GM21381 (cell line): ENCODE results near the gene HMGCL.
A peak's percentile ranks its signal among the peaks of the same experiment; 100 is the strongest.
"Not testable (repeated sequence)": the region's sequence is repeated elsewhere in the genome, so short reads cannot be mapped to it uniquely, and the experiment has no call there.

Source experiments
- ATAC-seq: cut with Tn5 transposase; IDR thresholded peaks from one replicate; pipeline ENCODE4 v1.9.1; 2021; ENCODE audit warnings: mild to moderate bottlenecking, moderate library complexity; ENCODE audit not compliant: unreplicated experiment

The HMGCL gene

DNA sequence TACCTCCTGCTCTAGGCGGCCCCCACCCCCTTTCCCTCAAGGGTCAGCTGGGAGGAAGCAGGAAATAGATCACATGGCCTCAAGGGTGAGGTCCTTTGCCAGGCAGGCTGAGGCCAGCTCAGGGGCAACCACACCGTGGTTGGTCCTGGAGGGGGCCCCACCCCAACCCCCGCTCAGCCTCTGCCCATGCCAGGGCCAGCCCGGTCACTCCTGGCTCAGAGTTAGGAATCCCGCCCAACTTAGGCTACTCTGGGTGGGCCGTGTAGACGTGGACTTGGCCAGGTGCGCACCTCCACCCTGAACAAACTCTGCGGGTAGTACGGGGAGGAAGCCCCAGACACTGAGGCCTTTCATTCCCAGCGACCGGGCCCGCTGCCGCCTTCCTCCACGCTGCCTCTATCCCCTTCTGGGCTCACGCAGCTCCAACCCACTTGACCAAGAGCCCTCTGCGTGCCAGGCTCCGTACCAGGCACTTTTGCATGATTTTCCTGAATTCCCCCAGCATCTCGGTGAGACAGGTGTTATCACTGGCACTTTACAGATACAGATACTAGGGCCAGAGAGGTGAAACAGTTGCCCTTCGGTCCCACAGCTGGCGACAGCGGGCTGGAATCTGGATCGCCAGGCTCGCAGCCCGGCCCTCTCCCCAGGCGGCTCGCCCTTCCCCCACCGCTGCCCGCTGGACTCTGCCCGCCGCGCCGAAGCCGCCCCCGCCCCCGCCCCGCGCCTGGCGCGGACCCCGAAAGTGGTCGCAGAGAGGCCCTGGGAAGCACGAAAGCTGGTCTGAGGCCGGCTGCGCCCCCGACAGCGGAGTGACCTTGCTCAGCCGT lies 25.4 kb downstream of the HMGCL start:
- peak; percentile 9 for ATAC-seq

DNA sequence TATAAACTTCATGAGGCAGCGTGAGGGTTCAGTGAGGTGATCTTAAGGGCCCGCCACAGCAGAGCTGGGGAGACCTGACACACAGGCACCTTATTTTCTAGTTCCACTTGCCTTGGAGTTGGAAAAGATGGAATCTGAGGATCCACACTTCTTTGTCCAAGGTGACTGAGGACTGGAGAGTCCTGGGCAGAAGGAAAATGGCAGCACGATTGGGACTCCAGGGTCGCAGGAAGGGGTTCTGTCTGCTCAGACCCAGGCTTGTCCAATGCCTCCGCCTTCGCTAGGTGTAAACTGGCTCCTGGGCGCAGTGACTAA lies 26.0 kb downstream of the HMGCL start:
- no peak for ATAC-seq

DNA sequence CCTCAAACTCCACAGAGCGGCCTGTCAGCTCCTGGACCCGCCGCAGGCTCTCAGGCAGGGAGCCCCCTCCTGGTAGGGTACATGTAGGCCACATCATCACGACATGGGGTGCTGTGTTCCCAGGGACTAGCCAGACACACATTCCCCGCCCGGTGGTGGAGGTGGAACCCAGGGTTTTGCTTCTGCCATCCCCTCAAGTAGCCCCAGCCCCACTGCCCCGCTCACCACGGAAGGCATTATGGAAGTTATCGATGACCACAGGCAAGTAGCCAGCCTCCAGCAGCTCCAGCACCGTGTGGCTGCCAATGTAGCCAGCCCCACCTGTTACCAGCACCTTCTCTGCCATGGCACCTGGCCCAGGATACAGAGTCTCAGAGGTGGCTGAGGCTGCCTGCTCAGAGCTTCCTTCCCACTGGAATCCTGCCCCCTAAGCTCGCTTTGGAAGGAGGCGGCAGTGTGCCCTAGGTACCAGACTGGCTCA lies 26.5 kb downstream of the HMGCL start:
- ATAC-seq: no peak

DNA sequence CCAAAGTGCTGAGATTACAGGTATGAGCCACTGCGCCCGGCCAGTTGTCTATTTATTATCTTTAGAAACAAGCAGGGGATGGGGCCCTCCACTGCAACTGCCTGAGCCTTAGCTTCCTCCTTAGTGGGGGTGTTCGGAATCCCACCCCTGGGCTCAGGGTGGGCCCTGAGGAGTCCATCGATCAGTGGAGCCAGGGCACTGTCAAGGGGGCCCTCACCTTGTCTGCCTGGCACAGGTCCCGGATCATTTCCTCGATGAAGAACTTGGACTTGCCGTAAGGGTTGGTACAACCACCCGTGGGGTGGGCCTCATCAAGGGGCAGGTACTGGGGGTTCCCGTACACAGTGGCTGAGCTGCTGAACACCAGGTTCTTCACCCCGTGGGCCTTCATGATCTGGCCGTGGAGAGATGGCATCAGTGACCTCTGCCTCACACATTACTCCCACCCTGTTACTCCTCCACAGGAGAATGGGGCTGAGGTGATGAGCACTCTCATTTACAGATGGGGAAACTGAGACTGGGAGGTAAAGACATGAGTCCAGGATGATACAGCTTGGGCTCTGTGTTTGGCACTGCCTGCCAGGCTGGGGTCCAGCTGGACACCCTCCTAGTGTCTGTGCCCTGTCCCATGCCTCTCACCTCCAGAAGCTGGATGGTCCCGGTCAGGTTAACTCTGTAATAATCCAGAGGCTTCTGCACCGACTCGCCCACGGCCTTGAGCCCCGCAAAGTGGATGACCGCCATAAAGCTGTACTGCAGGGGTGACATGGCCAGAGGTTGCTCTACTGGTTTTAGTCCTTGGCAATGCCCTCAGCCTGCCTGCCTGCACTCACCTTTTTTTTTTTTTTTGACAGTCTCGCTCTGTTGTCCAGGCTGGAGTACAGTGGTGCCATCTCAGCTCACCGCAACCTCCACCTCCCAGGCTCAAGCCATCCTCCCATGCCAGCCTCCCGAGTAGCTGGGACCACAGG lies 27.5 kb downstream of the HMGCL start:
- no peak for ATAC-seq

DNA sequence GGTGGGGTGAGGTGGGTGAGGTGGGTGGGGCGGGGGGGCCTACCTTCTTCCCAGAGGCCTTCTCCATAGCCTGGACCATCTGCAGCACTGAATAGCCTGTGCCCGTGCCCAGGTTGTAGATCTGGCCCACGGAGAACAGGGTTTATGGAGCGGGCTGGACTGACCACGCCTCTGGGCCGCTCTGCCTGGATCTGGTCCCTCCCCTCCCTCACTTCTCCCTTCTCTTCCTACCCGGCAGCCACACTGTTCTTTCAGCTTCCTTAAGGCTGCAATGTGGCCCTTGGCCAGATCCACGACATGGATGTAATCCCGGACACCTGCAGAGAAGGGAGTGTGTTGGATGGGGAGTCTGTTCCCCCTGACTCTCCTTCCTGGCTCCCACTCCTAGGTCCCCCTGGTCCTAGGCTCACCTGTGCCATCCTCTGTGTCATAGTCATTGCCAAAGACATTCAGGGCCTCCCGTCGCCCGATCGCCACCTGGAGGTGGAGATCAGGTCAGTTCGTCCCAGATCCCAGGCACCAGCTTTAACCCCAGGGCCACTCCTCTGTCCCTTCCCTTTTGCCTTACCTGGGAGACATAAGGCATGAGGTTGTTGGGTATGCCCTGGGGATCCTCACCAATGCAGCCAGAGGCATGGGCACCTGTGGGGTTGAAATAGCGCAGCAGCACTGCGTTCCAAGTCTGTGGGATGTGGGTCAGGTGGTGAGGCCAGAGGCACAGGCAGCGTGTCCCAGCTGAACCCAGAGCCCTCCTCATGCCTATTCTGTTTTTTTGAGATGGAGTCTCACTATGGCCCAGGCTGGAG lies 28.6 kb downstream of the HMGCL start:
- ATAC-seq: no peak

DNA sequence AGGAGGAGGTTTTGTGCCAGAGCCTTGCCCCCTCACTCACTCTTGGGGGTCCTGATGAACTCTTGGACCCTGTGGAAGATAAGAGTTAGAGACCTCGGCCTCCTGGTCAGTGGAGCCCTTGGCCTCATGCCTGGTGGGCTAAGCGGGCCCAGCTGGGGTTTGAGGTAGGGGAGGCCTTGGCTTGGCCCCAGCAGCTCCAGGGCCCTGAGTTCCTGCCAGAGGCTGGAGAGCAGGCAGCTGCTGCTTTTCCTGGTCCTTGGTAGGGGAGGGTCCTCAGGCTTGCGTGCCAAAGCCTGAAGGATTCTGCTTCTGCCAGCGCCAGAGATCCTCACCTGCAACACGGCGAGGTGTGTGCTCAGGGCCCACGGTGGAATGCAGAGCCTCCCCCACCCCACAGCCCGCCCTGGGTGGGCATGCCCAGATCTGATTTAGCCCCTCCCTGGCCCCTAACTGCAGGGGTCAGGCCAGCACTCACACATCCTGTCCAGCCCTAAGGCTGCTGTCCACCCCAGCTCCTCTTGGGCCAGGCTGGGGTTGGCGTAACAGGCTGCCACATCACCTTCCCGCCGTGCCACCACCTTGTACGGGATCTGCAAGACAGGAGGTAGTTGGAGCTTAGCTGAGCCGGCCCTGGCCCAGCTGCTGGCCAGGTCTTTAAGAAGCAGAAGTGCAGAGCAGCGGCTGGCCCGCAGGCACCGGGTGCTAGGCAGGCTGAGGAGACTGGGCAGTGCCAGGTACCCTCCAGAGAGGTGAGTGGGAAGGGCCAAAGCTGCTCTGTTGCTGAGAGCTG lies 29.4 kb downstream of the HMGCL start:
- ATAC-seq: no peak

DNA sequence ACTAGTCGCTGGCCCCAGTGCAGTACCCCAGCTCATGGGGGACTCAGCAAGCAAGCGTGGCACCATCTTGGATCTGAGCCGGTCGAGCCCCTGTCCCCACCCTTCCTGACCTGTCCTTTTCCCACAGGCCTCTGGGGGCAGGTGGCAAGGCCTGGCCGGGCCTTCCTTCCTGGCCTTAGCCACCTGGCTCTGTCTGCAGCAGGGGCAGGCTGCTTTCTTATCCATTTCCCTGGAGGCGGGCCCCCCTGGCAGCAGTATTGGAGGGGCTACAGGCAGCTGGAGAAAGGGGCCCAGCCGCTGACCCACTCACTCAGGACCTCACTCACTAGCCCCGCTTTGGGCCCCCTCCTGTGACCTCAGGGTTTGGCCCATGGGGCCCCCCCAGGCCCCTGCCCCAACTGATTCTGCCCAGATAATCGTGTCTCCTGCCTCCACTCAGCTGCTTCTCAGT lies 30.5 kb downstream of the HMGCL start:
- ATAC-seq: not testable (repeated sequence)

DNA sequence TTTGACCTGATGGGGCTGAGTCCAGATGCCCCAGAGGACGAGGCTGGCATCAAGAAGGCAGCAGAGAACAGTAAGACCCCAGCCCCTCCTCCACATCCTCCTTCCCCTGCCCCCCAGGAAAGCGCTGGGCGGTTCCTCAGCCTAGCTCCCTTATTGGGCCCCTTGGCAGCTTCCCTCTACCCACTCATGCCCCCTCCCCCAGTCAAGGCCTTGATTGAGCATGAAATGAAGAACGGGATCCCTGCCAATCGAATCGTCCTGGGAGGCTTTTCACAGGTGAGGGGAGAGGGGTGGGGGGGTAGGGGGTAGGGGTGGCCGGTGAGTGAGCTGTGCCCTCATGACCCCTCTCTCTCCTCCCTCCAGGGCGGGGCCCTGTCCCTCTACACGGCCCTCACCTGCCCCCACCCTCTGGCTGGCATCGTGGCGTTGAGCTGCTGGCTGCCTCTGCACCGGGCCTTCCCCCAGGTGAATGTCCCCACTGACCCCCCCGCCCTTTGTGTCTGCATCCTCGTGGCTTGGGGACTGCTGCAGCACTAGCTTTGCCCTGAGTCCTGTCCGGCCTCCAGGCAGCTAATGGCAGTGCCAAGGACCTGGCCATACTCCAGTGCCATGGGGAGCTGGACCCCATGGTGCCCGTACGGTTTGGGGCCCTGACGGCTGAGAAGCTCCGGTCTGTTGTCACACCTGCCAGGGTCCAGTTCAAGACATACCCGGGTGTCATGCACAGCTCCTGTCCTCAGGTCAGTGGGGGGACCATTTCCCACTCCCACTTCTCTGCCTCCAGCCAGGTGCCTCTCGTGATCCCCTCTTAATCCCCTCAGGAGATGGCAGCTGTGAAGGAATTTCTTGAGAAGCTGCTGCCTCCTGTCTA lies 31.1 kb downstream of the HMGCL start:
- ATAC-seq: no peak

DNA sequence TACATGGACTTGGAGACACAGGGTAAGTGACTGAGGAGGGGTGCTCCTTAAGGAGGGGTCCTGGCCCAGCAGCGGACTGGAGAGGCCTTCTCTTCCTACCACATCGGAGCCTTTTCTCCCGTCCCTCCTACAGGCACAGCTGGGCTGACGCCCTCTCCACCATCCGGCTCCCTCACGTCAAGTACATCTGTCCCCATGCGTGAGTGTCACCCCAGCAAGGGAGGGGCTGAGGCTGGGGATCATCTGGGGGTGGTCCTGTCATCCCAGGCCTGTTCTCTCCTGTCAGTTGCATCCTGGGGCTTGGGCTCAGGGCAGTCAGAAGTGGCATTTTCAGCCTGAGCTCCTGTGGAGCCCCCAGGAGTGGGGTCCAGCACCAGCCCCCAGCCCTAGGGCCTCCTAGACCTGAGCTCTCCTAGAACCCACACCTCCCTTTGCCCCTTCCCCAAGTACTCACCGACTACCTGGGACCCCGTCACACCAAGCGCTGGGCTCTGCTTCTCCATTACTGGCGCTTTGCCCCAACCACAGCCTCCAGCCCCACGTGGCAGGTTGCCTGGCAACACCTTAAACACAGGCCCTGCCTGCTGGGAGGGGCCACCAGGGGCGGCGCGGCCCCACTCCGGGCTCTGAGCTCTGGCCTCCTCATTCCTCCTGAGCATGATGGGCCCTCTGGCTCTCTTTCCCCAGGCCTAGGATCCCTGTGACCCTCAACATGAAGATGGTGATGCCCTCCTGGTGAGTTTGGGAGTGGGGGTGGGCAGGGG lies 32.0 kb downstream of the HMGCL start:
- ATAC-seq: no peak

DNA sequence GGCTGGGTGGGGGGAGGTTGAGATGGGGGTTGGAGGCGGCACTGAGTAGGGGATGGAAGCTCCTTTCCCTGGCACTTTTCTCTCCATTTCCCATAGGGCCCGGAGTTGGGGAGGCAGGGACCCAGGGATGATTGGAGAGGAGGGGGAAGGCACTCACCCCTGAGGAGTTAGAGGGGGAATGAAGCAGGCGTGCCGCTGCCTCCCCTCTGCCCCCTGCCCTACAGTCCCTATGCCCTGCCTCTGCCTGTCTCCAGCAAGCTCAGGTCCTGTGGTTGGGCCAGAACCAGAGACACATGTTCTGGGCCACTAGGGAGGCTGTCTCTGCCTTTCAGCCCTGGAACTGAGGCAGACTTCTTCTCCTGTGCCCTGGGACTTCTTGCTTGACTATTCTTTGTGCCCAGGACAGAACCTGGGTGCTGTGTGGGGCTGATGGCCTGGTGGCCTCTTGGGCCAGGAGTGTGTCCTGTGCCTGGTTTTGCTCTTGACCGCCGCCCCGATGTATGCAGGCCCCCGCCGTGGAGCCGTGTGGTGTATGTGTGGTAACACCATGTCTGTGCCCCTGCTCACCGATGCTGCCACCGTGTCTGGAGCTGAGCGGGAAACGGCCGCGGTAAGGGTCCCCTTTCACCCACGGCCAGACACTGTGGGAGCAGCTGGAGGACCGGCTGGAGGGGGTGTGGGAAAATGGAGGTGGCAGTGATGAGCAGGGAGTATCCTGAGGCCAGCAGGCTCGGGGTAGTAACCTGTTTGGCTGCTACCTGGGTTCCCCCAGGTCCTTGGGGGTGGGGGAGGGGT lies 32.9 kb downstream of the HMGCL start:
- no peak for ATAC-seq

DNA sequence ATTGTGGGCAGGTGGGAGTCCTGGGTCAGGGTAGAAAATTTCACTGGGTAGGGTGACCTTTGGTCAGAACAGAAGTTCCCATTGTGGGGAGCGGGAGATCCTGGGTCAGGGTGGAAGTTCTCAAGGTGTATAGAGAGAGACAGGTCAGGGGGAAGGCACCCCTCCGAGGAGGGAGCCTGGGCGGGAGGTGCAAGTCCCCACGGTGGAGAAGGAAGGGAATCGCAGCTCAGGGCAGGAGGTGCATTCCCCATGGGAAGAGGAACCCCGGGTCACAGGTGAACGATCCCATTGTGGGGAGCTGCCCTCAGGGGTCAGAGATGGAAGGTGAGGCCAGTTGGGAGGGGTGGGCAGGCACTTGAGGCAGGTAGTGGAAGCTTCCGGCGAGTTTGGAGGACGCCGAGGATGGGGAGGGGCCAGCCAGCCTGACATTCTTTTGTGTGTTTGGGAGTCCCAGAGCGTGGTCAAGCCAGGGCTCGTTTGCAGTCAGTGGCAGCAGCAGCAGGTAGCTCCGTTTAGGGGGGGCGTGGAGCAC lies 33.6 kb downstream of the HMGCL start:
- ATAC-seq: no peak

DNA sequence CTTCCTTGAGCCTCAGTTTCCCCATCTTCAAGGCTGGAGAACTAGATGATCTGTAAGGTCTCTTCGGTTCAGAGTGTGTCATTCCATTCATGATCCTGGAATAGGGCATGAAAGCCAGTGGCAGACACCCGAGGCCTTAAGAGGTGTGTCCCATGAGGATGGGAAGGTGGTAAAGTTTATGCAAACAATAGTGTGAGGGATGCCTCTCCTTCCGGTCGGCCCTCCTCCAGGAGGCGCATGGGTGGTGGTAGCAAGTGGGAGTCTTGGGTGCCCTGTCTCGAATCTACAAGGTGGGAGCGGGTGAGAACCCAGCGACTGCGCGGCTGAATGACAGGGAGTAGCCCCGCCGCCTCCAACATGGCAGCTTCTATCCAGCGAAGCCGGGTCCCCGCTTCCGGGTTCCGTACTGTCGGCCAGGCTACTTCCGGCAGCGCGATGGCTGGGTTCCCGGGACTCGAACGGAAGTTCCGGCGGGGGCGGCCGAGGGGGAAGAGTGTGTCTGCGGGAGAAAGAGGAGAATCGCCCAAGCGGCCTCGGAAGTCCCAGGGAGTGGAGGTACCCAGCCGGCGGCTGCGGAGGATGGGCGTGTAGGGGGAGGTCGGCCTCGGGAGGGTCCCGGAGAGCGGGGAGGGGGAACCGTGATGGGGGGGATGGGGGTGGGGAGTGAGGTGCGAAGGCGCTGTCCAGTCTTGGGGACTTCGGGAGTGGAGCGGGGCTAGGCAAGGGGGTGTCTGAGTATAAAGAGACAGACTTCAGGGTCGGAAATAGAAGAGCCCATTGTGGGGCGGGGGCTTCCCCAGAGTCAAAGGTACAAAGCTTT lies 34.3 kb downstream of the HMGCL start, which contains the start of gene LYPLA2:
TSS of gene LYPLA2 (plus strand) at position 450 of the 820 bp plus-strand sequence. CDS start 1,538 bp downstream, outside the sequence.
- ATAC-seq: peak; percentile 90

DNA sequence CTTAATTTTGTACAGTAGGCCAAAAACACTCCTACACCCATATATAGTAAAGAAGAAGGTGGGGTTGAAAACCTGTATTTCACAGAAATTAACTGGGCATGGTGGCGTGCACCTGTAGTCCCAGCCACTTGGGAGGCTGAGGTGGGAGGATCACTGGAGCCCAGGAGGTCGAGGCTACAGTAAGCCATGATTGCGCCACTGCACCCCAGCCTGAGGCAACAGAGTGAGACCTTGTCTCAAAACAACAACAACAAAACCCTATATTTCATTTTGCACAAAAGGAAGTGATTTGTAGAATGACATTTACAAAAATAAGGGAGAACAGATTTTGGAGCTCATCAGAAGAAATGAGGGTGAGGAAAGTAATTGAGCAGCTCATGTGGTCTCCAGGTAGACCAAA lies 36.5 kb downstream of the HMGCL start:
- no peak for ATAC-seq

DNA sequence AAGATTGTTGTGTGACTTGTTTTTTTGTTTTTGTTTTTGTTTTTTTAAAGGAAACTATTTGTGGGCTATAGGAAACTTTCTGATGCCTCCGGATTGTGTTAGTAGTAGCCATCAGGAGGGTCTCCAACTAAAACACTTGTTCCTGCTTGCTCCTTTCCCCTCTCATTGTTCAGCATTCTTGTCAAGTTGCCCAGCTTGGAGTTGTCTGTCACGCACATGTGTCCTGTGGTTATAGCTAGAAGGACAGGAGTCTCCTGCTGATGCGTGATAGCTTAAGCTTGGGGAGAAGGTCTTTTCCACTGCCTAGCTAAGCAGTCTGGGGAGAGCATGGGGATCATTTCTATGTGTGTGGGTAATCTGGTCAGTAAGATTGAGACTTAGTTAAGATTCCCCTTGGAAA lies 37.5 kb downstream of the HMGCL start:
- no peak for ATAC-seq

DNA sequence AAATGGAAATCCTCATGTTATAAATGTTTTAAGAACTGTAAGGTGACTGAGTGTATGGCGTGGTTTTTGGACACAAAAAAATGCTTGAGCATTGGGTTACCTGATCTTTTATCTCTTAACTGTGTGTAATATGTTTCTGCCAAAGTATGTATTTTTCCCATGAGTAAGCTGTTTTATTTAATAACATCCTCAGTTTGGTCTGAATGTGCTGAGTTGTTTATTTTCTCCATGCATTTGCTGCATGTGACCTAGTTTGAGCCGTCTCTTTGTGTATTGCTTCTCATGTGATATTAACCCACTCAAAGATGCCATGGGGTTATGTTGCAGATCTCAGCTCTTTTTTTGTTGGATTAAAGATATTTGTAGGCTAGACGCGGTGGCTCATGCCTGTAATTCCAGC lies 40.4 kb downstream of the HMGCL start:
- no peak for ATAC-seq

DNA sequence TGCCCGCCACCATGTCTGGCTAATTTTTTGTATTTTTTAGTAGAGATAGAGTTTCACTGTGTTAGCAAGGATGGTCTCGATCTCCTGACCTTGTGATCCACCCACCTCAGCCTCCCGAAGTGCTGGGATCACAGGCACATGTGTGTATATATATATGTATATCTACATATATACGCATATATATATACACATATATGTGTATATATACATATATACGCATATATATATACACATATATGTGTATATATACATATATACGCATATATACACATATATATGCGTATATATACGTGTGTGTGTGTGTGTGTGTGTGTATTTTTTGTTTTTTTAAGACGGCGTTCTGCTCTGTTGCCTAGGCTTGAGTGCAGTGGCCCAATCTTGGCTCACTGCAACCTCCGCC lies 42.1 kb downstream of the HMGCL start:
- not testable (repeated sequence) for ATAC-seq
